ENCODE data around the gene APH1B. TPM values are rescaled to one million over a fixed set of nuclear protein-coding genes. Genes with fewer than 3 reads are reported as not detected.

APH1B gene
- total and polyA plus RNA-seq, 9 of the 15 experiments (the other 6 are each of a cell fraction or from before 2014, with no cell fraction given), result 5.1 to 9.7 (median 7.0) TPM

- TF ChIP-seq ZBTB34 (CRISPR knock-in tag; IDR thresholded peaks at IDR 0.05) (no peak), FOXJ2 (tag; IDR thresholded peaks at IDR 0.05) (no peak)
Measured at GRCh38 chr15:63301088-63301487, 23.7 kb downstream of the APH1B start (continued).

- Histone ChIP-seq H4K20me1 (replicated peaks; ENCODE audit: control insufficient read depth, insufficient read depth, low read length) (no peaks in the 10 kb centered on the region), H3K4me2 (ENCODE audit: insufficient read depth, low read length) (no peak overlapping the region), H2AFZ (ENCODE audit: low read depth, low read length) (no peak overlapping the region), H3K27me3 (ENCODE audit: control insufficient read depth in 2 of 2, insufficient read depth in 2 of 2, low read length in 2 of 2) (no peaks in the 10 kb centered on the region), H3K4me1 (replicated peaks in 1 of 2; ENCODE audit: control insufficient read depth in 2 of 2, insufficient read depth in 2 of 2, low read length in 2 of 2) (peaks cover 0 to under 1% of the 10 kb centered on the region in 2 experiments; a peak in 3 of 5 replicates), H3K79me2 (ENCODE audit: control insufficient read depth, insufficient read depth, low read length) (no peaks in the 10 kb centered on the region), H3K4me3 (no peak overlapping the region), H3K9ac (ENCODE audit: insufficient read depth in 1 of 2, low read depth in 2 of 2, low read length in 2 of 2) (no peak overlapping the region), H3K9me1 (ENCODE audit: control insufficient read depth, insufficient read depth, low read length) (no peaks in the 10 kb centered on the region), H3K9me3 (replicated peaks; ENCODE audit: control insufficient read depth, insufficient read depth, low read depth, low read length) (no peaks in the 10 kb centered on the region), H3K36me3 (ENCODE audit: control insufficient read depth, insufficient read depth, low read length) (no peaks in the 10 kb centered on the region), H3K27ac (ENCODE audit: extremely low read depth, low read depth, low read length) (no peak overlapping the region)
- no peak for DNase-seq (ENCODE audit: extremely low read depth in 1 of 4, low spot score in 3 of 4)
- ChIA-PET CTCF (ENCODE audit: low intra/inter-chr PET ratio) (no interaction called here), POLR2A (interaction anchor here (1.1 kb wide), 1 partner anchor 10 kb away, joined by 3 read pairs; no protein-coding TSS in a partner anchor)
- no peak for FAIRE-seq
- intact Hi-C loops (cut with micrococcal nuclease), result no loop called here
- BruUV-seq (replicated peaks), result no TSS peak
- 74% methylated on average over 5 of the region's 5 CpGs for WGBS (ENCODE audit: insufficient coverage, low coverage, missing lambda C conversion rate)
- ATAC-seq, result no peak
- in situ Hi-C loops (cut with MboI), result no loop called here
- TF ChIP-seq AFF4 (CRISPR knock-in tag; IDR thresholded peaks at IDR 0.05) (no peak), EP400 (IDR thresholded peaks at IDR 0.05) (no peak), KLF1 (tag; IDR thresholded peaks at IDR 0.05) (no peak), CHD2 (IDR thresholded peaks at IDR 0.05; ENCODE audit: low read depth, low read length) (no peak), ZBTB49 (CRISPR knock-in tag; IDR thresholded peaks at IDR 0.05; ENCODE audit: borderline replicate concordance) (no peak), ASH1L (IDR thresholded peaks at IDR 0.05; ENCODE audit: borderline replicate concordance, low read depth, partially characterized antibody) (no peak), NFXL1 (CRISPR knock-in tag; IDR thresholded peaks at IDR 0.05) (no peak), BACH1 (tag; IDR thresholded peaks at IDR 0.05) (no peak), CCNT2 (IDR thresholded peaks at IDR 0.05; ENCODE audit: borderline replicate concordance, extremely low read depth, insufficient read length, low read depth, low read length) (no peak), STAG1 (CRISPR knock-in tag; IDR thresholded peaks at IDR 0.05; ENCODE audit: borderline replicate concordance) (no peak)
Measured at GRCh38 chr15:63305260-63305659, 27.9 kb downstream of the APH1B start.
